Non-pigmented ciliary epithelial cell (primary cell): ENCODE results near the gene ZNF121.
A peak's percentile ranks its signal among the peaks of the same experiment; 100 is the strongest.

Source experiments
- DNase-seq: peaks from one replicate; pipeline ENCODE4 v3.0.0-alpha.2; 2010; ENCODE audit warnings: low read depth

ZNF121 gene

GRCh38 chr19:9538183-9539058 lies 45.9 kb downstream of the ZNF121 start, which contains the start of gene ZNF426:
ZNF426 (minus strand) TSS chr19:9538645; CDS start chr19:9536232, 2,413 bp downstream.
- DNase-seq = peak; percentile 53

DNA sequence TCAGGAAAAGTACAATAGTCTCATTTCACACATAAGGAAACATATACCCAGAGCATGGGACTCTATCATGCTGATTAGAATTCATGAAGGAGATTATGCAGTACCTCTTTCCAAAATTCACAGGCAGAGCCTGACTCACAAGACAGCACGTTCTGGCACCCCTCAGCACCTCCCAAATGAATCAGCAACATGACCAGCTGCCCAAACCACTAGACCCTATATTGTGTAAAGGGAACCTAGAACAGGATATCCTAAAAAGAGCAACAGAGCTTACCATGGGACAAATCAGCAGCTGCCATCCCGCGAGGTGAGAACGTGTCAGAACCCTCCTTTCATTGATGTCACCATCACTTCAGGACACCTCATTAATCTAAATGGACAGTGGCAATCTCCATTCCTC lies 48.4 kb downstream of the ZNF121 start:
- DNase-seq = no peak

DNA sequence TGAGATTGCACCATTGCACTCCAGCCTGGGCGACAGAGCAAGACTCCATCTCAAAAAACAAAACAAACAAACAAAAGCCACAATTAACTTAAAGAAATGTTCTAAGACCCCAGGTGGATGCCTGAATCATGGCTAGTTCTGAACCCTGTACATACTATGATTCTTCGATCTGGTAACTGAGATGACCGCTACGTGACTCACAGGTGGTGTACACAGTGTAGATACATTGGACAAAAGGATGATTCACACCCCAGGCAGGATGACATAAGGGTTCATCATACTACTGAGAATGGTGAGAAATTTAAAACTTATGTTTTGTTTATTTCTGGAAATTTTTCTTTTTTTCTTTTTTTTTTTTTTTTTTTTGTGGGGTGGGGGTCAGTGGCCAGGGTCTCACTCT lies 52.4 kb downstream of the ZNF121 start:
- no peak for DNase-seq

DNA sequence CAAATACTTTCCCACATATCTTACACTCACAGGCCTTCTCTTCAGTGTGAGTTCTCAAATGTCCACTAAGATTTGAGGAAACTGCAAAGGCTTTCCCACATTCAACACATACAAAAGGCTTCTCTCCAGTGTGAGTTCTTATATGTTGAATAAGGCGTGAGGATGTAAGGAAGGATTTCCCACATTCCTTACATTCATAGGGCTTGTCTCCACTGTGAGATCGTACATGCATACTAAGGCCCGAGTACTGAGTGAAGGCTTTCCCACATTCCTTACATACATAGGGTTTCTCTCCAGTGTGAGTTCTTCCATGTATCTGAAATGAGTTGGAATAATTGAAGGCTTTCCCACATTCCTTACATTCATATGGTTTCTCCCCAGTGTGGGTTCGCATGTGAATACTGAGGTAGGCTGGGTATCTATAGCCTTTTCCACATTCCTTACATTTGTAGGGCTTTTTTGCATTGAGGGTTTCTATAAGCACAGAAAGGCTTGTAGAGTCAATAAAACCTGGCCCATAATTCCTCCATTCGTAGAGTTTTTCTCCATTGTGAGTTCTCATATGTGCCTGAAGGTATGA lies 55.5 kb downstream of the ZNF121 start:
- no peak for DNase-seq

DNA sequence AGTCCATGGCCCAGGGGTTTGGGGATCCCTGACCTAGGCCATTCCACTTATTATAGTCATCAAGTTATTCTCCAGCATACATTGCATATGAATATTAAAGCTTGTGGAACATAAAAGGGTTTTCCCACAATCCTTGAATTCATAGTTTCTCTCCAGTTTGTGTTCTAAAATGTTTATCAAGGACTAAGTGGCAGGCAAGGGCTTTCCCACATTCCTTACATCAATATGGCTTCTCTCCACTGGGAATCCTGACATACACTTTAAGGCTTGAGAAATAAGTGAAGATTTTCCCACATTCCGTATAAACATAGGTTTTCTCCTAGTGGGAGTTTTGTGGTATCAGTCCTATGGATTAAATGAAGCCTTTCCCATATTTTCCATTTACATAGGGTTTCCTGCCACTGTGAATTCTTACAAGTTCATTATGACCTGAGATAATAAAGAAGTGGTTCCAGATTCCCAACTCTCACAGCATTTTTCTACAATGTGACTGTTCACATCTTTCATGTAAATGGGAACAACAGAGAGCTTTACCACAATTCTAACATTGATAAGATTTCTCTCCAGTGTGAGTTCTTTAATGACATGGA lies 60.3 kb downstream of the ZNF121 start:
- no peak for DNase-seq
